H1 (cell line): ENCODE results near the gene C1QL1. TPM values are rescaled to one million over a fixed set of nuclear protein-coding genes. Genes with fewer than 3 reads are reported as not detected.

Source experiments
- RBBP5 ChIP-seq: IDR thresholded peaks from 2 replicates; pipeline ENCODE4 v1.7.1; 2012; ENCODE audit warnings: low read depth, mild to moderate bottlenecking, inconsistent platforms, low read length, moderate library complexity, borderline replicate concordance
- polyA plus RNA-seq, 7 experiments: library from polyadenylated mRNA; depleted of rRNA in 3 of 7; stranded (reverse) in 5 of 7; unstranded in 2 of 7; fragments of >200 nt in 5 of 7; fragments of 200-250 nt in 2 of 7; gene quantifications; 1 replicate in 5 of 7; 2 replicates in 1 of 7; 4 replicates in 1 of 7; pipeline versions ENCODE4 v1.2.1 to v1.2.3, GENCODE V29; 2011 to 2013; ENCODE audit warnings: missing spikeins in 2 of 7, mixed read lengths in 2 of 7
- total RNA-seq: library from RNA; stranded (reverse); fragmentation: NEBNext Ultra II Directional; extraction: Animal tissue kit (Norgen Biotek cat#: 25700); gene quantifications from 2 replicates; pipeline ENCODE4 v1.2.1, GENCODE V29; 2021

C1QL1 gene
- total and polyA plus RNA-seq, 2 of the 8 experiments (the other 6 are each of a cell fraction or from before 2014, with no cell fraction given) = 7.6 to 10.5 TPM

DNA sequence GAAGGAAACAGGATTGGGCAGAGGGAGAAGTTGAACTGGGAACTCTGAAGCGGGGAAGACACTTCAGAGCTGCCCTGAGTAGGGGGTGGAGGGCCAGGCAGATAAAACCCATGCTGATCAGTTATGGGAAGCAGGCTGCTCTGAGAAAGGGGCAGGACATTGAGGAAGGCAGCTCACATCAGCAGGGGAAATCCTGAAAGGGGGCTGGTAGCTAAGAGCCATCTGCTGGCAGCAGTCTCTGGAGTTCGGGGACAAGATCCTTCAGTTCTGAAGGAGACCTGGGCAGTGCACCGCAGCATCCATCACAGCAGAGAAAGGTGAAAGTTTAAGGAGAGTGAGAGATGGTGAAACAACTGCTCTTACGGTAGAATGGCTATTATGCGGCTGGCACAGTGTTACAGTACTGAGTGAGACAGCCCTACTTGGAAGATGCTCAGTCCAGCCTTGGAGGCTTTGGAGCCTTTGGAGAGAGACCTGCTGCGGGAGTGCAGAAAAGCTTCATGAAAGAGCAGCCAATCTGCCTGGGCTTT, 15.1 kb downstream of the C1QL1 start (continued):
- no peak for TF ChIP-seq RBBP5
